Thyroid gland (tissue), 4 donors: ENCODE data around the gene FOSL1. TPM values are rescaled to one million over a fixed set of nuclear protein-coding genes. Genes with fewer than 3 reads are reported as not detected.

Experiments used
- DNase-seq, 2 donors: peaks; one replicate each; pipeline ENCODE4 v3.0.0-alpha.2; 2019
- H3K27ac ChIP-seq, 3 donors: fragments of 200-600 bp; sonication (generic); 1 replicate in 2 of 3; 2 replicates in 1 of 3; pipeline ENCODE4 v1.5.1; 2016 to 2019; ENCODE audit warnings: mild to moderate bottlenecking in 1 of 3, moderate library complexity in 1 of 3
- H3K27me3 ChIP-seq: fragments of 200-600 bp; sonication (generic); one replicate; pipeline ENCODE4 v1.5.1; 2019
- H3K36me3 ChIP-seq, 2 donors: fragments of 200-600 bp; sonication (generic); one replicate each; pipeline ENCODE4 v1.5.1; 2016 to 2019
- H3K4me1 ChIP-seq, 2 donors: fragments of 200-600 bp; sonication (generic); one replicate each; pipeline ENCODE4 v1.5.1; 2017 to 2019
- H3K4me3 ChIP-seq, 3 donors: fragments of 200-600 bp; sonication (generic); replicated peaks in 1 of 3; 1 replicate in 2 of 3; 2 replicates in 1 of 3; pipeline ENCODE4 v1.5.1; 2016; ENCODE audit warnings: mild to moderate bottlenecking in 1 of 3
- H3K9me3 ChIP-seq: fragments of 200-600 bp; sonication (generic); one replicate; pipeline ENCODE4 v1.5.1; 2017
- POLR2A ChIP-seq, 2 donors: fragments of 450-650 bp; IDR thresholded peaks; one replicate each; pipeline ENCODE4 v1.6.1; 2017; ENCODE audit warnings: antibody characterized with exemption in 2 of 2, mild to moderate bottlenecking in 2 of 2, moderate library complexity in 1 of 2
- WGBS, 2 donors: methylation state at CpG; one replicate each; pipeline ENCODE4 v1.1.5; 2017; 5-methylcytosine and 5-hydroxymethylcytosine counted together
- intact Hi-C: fragments of 100-400 bp; cut with DNase I; formaldehyde crosslinking; loops from one replicate; pipeline ENCODE4 v1.15.1; 2023
- total RNA-seq, 4 donors: library from RNA; depleted of rRNA; stranded (reverse); fragments of >200 nt; gene quantifications; one replicate each; pipeline ENCODE4 v1.2.3, GENCODE V29; 2016
- TF ChIP-seq, protein P1 (sequence below), 6 experiments: fragments of 200-600 bp in 3 of 6; fragments of 450-650 bp in 3 of 6; sonication (generic) in 3 of 6; IDR thresholded peaks; one replicate each; pipeline ENCODE4 v1.5.1; 2016 to 2019; ENCODE audit warnings: antibody characterized with exemption in 6 of 6, mild to moderate bottlenecking in 2 of 6, inconsistent platforms in 1 of 6, moderate library complexity in 1 of 6

Gene FOSL1
- total RNA-seq, 4 donors from 2014 or later = 0.33 to 1.6 (median 1.5) TPM

GRCh38 chr11:65859812-65860277, 40.3 kb downstream of the FOSL1 start:
- intact Hi-C loops = no loop called here
- H3K27me3 ChIP-seq = no peaks in the 10 kb centered on the region
- H3K4me1 ChIP-seq = peaks cover 17 to 38% of the 10 kb centered on the region in 2 donors
- peak overlapping the region in 2 of 3 donors; percentile 77 to 84 for H3K4me3 ChIP-seq
- H3K9me3 ChIP-seq = no peaks in the 10 kb centered on the region
- H3K36me3 ChIP-seq = peaks cover 31 to 34% of the 10 kb centered on the region in 2 donors
- no peak for TF ChIP-seq POLR2A (IDR thresholded peaks at IDR 0.05)
- TF ChIP-seq, protein P1, sequence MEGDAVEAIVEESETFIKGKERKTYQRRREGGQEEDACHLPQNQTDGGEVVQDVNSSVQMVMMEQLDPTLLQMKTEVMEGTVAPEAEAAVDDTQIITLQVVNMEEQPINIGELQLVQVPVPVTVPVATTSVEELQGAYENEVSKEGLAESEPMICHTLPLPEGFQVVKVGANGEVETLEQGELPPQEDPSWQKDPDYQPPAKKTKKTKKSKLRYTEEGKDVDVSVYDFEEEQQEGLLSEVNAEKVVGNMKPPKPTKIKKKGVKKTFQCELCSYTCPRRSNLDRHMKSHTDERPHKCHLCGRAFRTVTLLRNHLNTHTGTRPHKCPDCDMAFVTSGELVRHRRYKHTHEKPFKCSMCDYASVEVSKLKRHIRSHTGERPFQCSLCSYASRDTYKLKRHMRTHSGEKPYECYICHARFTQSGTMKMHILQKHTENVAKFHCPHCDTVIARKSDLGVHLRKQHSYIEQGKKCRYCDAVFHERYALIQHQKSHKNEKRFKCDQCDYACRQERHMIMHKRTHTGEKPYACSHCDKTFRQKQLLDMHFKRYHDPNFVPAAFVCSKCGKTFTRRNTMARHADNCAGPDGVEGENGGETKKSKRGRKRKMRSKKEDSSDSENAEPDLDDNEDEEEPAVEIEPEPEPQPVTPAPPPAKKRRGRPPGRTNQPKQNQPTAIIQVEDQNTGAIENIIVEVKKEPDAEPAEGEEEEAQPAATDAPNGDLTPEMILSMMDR (IDR thresholded peaks at IDR 0.05) = no peak
- WGBS, 2 donors = 4% methylated on average over 16 of the region's 16 CpGs
- H3K27ac ChIP-seq = peak overlapping the region; percentile 92 to 100 (median 99)
- no peak for DNase-seq

- intact Hi-C loops = no loop called here
- H3K4me1 ChIP-seq = peaks cover 17 to 38% of the 10 kb centered on the region in 2 donors
- no peaks in the 10 kb centered on the region for H3K27me3 ChIP-seq
- H3K9me3 ChIP-seq = no peaks in the 10 kb centered on the region
- TF ChIP-seq, protein P1 (IDR thresholded peaks at IDR 0.05) = peak in 1 of 6 experiments; percentile 7
- TF ChIP-seq POLR2A (IDR thresholded peaks at IDR 0.05) = peak; percentile 63 to 97
- H3K4me3 ChIP-seq = peak overlapping the region in 2 of 3 donors; percentile 77 to 84
- peak; percentile 100 for DNase-seq
- peaks cover 31 to 34% of the 10 kb centered on the region in 2 donors for H3K36me3 ChIP-seq
- 0 to 1% methylated on average over 10 to 38 of the region's 46 CpGs for WGBS, 2 donors
- peak overlapping the region; percentile 92 to 100 (median 99) for H3K27ac ChIP-seq
Observed at GRCh38 chr11:65859095-65859811, 40.9 kb downstream of the FOSL1 start.

DNA sequence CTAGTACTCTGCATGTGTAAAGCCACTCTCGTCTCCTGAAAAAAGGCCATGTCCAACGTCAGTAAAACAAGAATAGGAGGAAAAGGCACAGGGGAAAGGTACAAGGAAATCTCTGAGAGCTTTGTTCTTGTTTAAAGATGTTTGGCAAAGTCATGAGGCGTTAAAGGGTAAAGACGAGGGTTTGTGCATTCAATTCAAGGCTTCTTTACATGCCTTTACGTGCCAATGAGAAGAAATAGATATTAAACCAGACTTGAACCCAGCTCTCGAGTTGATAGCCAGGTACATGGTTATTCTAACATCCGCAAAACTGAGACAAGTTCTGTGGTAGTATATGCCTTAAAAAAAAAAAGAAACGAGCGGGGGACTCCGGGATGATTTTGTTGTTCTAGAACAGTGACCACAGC, 41.5 kb downstream of the FOSL1 start:
- DNase-seq = no peak
- Histone ChIP-seq H3K4me1 (peaks cover 17 to 38% of the 10 kb centered on the region in 2 donors), H3K36me3 (peaks cover 31 to 34% of the 10 kb centered on the region in 2 donors), H3K27ac (peak overlapping the region; percentile 92 to 100 (median 99)), H3K27me3 (no peaks in the 10 kb centered on the region), H3K4me3 (peak overlapping the region in 2 of 3 donors; percentile 17 to 84), H3K9me3 (no peaks in the 10 kb centered on the region)
- intact Hi-C loops = no loop called here
- WGBS, 2 donors = 1% methylated on average over 10 of the region's 10 CpGs
- no peak for TF ChIP-seq POLR2A (IDR thresholded peaks at IDR 0.05)
- TF ChIP-seq, protein P1 (IDR thresholded peaks at IDR 0.05) = no peak

DNA sequence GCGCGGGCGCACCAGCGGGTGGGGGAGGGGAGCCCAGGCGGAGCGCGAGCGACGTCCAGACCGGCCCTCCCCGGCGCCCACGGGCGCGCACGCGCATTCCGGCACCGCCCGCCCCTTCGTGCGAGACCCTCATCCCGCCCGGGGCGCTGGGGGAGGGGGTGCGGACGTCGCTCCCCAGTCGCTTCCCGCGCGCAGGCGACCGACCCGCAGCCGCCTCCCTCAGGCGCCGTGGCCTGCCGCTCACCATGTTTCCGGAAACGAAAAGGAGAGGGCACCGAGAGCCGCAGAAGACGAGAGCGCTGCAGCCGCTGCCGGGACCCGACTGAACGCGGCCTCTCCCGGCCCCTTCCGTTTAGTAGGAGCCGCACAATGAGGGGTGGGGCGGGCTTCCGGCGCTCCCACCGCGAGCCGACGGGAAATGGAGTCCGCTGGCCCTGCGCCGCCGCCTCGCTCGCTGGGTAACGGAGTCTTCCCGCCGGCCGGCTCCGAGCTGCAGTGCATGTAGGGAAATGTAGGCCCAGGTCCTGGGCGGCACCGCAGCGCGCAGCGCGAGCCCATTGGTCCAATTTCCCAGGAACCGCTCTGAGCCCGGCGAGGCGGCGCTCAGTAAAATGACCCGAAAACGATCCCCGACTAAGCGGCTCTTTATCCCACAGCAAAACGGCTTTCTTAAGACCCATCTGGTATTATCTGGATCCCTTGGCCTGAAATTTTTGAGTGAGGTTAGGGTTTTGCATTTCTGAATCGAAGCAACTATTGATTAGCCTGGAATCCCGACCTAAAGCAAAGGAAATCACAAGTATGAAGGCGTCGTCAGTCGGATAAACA, 42.1 kb downstream of the FOSL1 start, which contains the start of gene CFL1:
CFL1 (minus strand) TSS at position 328 of the 828 bp plus-strand sequence; CDS start at position 247, 81 bp downstream.
- TF ChIP-seq POLR2A (IDR thresholded peaks at IDR 0.05) = peak; percentile 77 to 98
- TF ChIP-seq, protein P1 (IDR thresholded peaks at IDR 0.05) = peak in 1 of 6 experiments; percentile 5
- peak; percentile 99 for DNase-seq
- intact Hi-C loops = no loop called here
- 0 to 1% methylated on average over 10 to 27 of the region's 92 CpGs for WGBS, 2 donors
- Histone ChIP-seq H3K4me1 (peaks cover 17 to 38% of the 10 kb centered on the region in 2 donors), H3K27ac (peak within 1 kb of the TSS; percentile 92 to 100 (median 99)), H3K36me3 (peaks cover 31 to 35% of the 10 kb centered on the region in 2 donors), H3K4me3 (peak within 1 kb of the TSS; percentile 88 to 99 (median 98)), H3K27me3 (no peaks in the 10 kb centered on the region), H3K9me3 (no peaks in the 10 kb centered on the region)
